Right lobe of liver (tissue), 6 donors: ENCODE data around the gene ANXA4. TPM values are rescaled to one million over a fixed set of nuclear protein-coding genes. Genes with fewer than 3 reads are reported as not detected.
A peak's percentile ranks its signal among the peaks of the same experiment; 100 is the strongest.

Source experiments
- ATAC-seq, 4 donors: fragments of 200-7000 bp; cut with Tn5 transposase; one replicate each; pipeline ENCODE4 v1.9.1; 2020; ENCODE audit warnings: mild to moderate bottlenecking in 4 of 4, moderate library complexity in 4 of 4
- DNase-seq, 3 donors: peaks; one replicate each; pipeline ENCODE4 v3.0.0-alpha.2; 2020
- H3K27ac ChIP-seq, 3 donors: fragments of 200-600 bp; one replicate each; pipeline ENCODE4 v1.8.0; 2022
- H3K27me3 ChIP-seq, 2 donors: fragments of 200-600 bp; one replicate each; pipeline ENCODE4 v1.8.0; 2022
- H3K36me3 ChIP-seq, 4 donors: fragments of 200-600 bp; sonication (generic) in 1 of 4; one replicate each; pipeline versions ENCODE4 v1.5.1 to v1.8.0; 2017 to 2022; ENCODE audit warnings: control low read depth in 1 of 4
- H3K4me1 ChIP-seq, 4 donors: fragments of 200-600 bp; sonication (generic) in 1 of 4; one replicate each; pipeline versions ENCODE4 v1.5.1 to v1.8.0; 2017 to 2022; ENCODE audit warnings: control low read depth in 1 of 4
- H3K4me3 ChIP-seq, 3 donors: fragments of 200-600 bp; one replicate each; pipeline ENCODE4 v1.8.0; 2022
- H3K9me3 ChIP-seq, 4 donors: fragments of 200-600 bp; sonication (generic) in 1 of 4; one replicate each; pipeline versions ENCODE4 v1.5.1 to v1.8.0; 2017 to 2022; ENCODE audit warnings: control low read depth in 1 of 4
- POLR2A ChIP-seq: fragments of 450-650 bp; IDR thresholded peaks from one replicate; pipeline ENCODE4 v1.6.1; 2017; ENCODE audit warnings: antibody characterized with exemption, mild to moderate bottlenecking
- WGBS: methylation state at CpG from one replicate; pipeline ENCODE4 v1.1.6; 2018; ENCODE audit warnings: low coverage, low lambda C conversion rate; ENCODE audit not compliant: insufficient coverage; ENCODE audit errors: missing lambda C conversion rate; 5-methylcytosine and 5-hydroxymethylcytosine counted together
- intact Hi-C, 2 donors: fragments of 100-400 bp; cut with DNase I; formaldehyde crosslinking; loops; one replicate each; pipeline versions ENCODE4 v1.11.2 to v1.14.1; 2022
- total RNA-seq, 6 experiments: library from RNA; depleted of rRNA in 2 of 6; stranded (reverse); fragments of >200 nt in 2 of 6; fragmentation: NEBNext Ultra II Directional in 3 of 6; extraction: Animal tissue kit (Norgen Biotek cat#: 25700) in 3 of 6; gene quantifications; one replicate each; pipeline versions ENCODE4 v1.1.0 to v1.2.4, GENCODE V29; 2016 to 2023
- TF ChIP-seq, protein P1 (sequence below), 4 donors: fragments of 200-600 bp in 3 of 4; fragments of 450-650 bp in 1 of 4; IDR thresholded peaks; one replicate each; pipeline versions ENCODE4 v1.5.1 to v1.8.0; 2016 to 2022; ENCODE audit warnings: antibody characterized with exemption in 4 of 4, mild to moderate bottlenecking in 2 of 4
- donor health status: DM: no; HTN: yes; CAD: no.
- donor health status: DM: no; HTN: no; CAD: no.
- donor health status: DM: no; HTN: no; CAD: no.
- donor health status: DM: no; HTN: yes; CAD: no.
- donor health status: DM: no; HTN: yes; CAD: no.

ANXA4 gene
- total RNA-seq, 6 experiments from 2014 or later = 53.5 to 173 (median 92.1) TPM

DNA sequence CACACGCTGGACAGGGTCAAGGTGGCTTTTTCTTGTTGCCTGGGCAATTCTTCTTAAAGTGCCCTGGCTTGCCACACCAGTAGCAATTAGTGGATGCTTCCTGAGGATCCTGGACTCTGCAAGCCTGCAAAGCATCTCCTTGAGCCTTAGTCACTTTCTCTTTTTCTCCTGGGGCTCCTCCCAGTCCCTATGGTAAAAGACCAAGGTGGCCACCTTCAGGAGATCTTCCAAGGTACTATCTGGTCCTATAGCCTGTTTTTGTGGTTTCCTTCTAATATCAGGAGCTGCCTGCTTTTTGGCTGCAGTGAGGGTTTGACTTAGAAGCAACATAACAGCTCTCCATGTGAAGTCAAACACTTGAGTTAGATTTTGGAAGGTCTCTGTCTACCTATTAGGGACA, 54.2 kb downstream of the ANXA4 start:
- intact Hi-C loops = no loop called here
- Histone ChIP-seq H3K27ac (no peak overlapping the region), H3K4me3 (no peak overlapping the region), H3K36me3 (no peaks in the 10 kb centered on the region), H3K9me3 (no peaks in the 10 kb centered on the region), H3K4me1 (peaks cover 0 to 27% (median 6%) of the 10 kb centered on the region in 4 donors), H3K27me3 (no peaks in the 10 kb centered on the region)
- TF ChIP-seq, protein P1, sequence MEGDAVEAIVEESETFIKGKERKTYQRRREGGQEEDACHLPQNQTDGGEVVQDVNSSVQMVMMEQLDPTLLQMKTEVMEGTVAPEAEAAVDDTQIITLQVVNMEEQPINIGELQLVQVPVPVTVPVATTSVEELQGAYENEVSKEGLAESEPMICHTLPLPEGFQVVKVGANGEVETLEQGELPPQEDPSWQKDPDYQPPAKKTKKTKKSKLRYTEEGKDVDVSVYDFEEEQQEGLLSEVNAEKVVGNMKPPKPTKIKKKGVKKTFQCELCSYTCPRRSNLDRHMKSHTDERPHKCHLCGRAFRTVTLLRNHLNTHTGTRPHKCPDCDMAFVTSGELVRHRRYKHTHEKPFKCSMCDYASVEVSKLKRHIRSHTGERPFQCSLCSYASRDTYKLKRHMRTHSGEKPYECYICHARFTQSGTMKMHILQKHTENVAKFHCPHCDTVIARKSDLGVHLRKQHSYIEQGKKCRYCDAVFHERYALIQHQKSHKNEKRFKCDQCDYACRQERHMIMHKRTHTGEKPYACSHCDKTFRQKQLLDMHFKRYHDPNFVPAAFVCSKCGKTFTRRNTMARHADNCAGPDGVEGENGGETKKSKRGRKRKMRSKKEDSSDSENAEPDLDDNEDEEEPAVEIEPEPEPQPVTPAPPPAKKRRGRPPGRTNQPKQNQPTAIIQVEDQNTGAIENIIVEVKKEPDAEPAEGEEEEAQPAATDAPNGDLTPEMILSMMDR (IDR thresholded peaks at IDR 0.05) = no peak
- TF ChIP-seq POLR2A = no peak
- no CpG with 5 or more reads among the region's 1 CpG for WGBS
- ATAC-seq (no peak), DNase-seq (no peak)

DNA sequence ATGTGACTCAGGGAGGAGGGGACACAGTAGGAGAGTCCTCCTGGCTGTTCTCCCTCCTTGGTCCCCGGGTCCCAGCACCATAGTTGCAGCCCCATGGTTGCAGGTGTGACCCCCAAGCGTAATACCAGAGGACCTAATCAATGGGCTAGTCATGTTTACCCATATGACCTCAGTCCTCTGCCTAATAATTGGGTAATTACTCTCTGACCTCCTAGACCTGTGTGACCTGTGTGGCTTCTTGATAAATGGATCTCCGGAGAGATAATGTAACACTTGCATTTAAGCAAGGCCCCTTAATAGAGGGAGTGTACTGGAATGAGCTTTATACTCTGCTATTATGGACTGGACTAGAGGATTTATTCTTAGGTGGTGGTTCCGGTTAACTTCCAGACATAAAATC, 55.3 kb downstream of the ANXA4 start:
- no peak for DNase-seq

DNA sequence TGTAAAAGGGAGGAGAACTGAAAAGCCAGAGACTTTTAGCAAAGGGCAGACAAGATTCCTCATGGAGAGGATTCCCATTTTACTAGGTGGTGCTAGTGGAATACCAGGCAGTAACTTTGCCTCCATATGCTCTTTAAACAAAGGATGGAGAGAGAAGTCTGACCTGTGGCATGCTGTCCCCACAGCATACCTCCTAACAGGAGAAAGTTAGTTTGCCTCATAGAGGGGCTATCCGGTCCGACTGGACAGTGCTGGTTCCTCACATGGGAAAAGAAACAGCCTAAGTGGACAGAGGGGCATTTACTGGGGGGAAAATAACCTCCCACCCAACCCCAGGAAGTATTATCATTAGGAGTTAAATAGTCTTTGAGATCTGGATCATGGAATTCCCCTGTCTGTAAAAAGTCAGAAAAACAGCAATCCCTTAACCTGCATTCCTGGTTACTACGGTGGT, 55.9 kb downstream of the ANXA4 start:
- H3K27ac ChIP-seq = peak overlapping the region in 1 of 3 donors; percentile 33
- 55% methylated on average over 3 of the region's 3 CpGs for whole genome bisulfite sequencing
- DNase-seq (peak in 1 of 3 donors; percentile 2), ATAC-seq (peak in 1 of 4 donors; percentile 10)
- H3K36me3 ChIP-seq = no peaks in the 10 kb centered on the region
- peaks cover 0 to 27% (median 6%) of the 10 kb centered on the region in 4 donors for H3K4me1 ChIP-seq
- H3K27me3 ChIP-seq = no peaks in the 10 kb centered on the region
- TF ChIP-seq POLR2A = no peak
- TF ChIP-seq, protein P1 (IDR thresholded peaks at IDR 0.05) = no peak
- no peak overlapping the region for H3K4me3 ChIP-seq
- H3K9me3 ChIP-seq = no peaks in the 10 kb centered on the region
- intact Hi-C loops = no loop called here

More for the DNA sequence above, 55.3 kb downstream of the ANXA4 start:
- Histone ChIP-seq H3K27me3 (no peaks in the 10 kb centered on the region), H3K36me3 (no peaks in the 10 kb centered on the region), H3K4me1 (peaks cover 0 to 27% (median 6%) of the 10 kb centered on the region in 4 donors), H3K4me3 (no peak overlapping the region), H3K9me3 (no peaks in the 10 kb centered on the region), H3K27ac (no peak overlapping the region)
- ATAC-seq = peak; percentile 33 to 76 (median 65)
- WGBS = 86% methylated on average over 2 of the region's 4 CpGs
- no peak for TF ChIP-seq POLR2A
- TF ChIP-seq, protein P1 (IDR thresholded peaks at IDR 0.05) = no peak
- intact Hi-C loops = no loop called here

DNA sequence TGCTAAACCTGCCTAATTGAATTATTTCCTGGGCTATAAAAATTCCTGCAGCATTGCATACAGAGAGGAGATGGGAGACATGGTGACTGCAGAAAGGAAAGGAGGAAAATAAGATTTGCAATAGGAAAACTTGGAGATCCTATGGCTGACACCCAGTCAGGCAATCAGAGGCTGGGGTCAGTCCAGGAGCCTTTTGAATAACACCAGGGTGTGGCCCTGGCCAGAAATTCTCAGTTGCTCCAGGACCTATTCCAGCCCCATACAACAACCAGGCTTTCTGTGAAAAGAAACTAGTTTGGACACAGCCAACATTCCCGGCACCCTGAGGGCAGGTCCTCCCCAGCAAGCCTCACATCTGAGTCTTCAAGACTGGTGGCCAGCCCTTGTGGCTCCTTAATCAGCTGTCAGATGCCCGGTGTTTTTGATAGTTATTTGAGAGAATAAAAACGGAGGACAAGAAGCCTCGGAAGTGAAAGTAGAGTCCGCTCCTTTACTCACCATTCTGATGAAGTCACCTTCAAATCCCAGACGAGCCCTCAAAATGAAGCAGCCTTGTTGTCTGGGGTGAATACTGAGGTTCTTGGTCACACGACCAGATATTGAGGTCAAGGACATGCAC, 56.5 kb downstream of the ANXA4 start:
- Histone ChIP-seq H3K27me3 (no peaks in the 10 kb centered on the region), H3K9me3 (no peaks in the 10 kb centered on the region), H3K36me3 (peaks cover 0 to 2% (median 0%) of the 10 kb centered on the region in 4 donors), H3K27ac (peak overlapping the region in 1 of 3 donors; percentile 33), H3K4me3 (no peak overlapping the region), H3K4me1 (peaks cover 0 to 27% (median 6%) of the 10 kb centered on the region in 4 donors)
- no peak for TF ChIP-seq POLR2A
- TF ChIP-seq, protein P1 (IDR thresholded peaks at IDR 0.05) = no peak
- ATAC-seq (peak; percentile 16 to 30 (median 25)), DNase-seq (peak in 1 of 3 donors; percentile 36)
- 41% methylated on average over 6 of the region's 7 CpGs for WGBS
- intact Hi-C loops = no loop called here
